ENCODE data around the gene CDH4. TPM values are rescaled to one million over a fixed set of nuclear protein-coding genes. Genes with fewer than 3 reads are reported as not detected.

Gene CDH4
- total and polyA plus RNA-seq, 2 of the 4 experiments (the other 2 are of a cell fraction), result 1.6 to 3.5 TPM

DNA sequence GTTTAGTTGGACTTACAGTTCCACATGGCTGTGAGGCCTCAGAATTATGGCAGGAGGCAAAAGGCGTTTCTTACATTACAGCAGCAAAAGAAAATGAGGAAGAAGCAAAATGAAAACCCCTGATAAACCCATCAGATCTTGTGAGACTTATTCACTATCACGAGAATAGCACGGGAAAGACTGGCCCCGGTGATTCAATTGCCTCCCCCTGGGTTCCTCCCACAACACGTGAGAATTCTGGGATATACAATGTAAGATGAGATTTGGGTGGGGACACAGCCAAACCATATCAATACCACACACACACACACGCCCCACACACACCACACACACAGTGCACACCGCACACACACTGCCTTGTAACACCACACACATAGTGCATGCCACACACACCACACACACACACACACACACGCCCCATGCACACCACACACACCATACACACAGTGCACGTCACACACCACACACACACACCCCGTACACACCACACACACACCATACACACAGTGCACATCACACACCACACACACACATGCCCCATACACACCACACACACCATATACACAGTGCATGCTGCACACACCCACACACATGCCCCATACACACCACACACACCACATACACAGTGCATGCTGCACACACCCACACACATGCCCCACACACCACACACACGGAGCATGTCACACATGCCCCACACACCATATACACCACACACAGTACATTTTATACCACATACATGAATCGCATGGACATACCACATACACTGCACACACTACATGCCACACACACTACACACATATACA lies 503.1 kb downstream of the CDH4 start (continued):
- no peak for TF ChIP-seq RCOR1 (IDR thresholded peaks at IDR 0.05; ENCODE audit: insufficient replicate concordance, low read length)

DNA sequence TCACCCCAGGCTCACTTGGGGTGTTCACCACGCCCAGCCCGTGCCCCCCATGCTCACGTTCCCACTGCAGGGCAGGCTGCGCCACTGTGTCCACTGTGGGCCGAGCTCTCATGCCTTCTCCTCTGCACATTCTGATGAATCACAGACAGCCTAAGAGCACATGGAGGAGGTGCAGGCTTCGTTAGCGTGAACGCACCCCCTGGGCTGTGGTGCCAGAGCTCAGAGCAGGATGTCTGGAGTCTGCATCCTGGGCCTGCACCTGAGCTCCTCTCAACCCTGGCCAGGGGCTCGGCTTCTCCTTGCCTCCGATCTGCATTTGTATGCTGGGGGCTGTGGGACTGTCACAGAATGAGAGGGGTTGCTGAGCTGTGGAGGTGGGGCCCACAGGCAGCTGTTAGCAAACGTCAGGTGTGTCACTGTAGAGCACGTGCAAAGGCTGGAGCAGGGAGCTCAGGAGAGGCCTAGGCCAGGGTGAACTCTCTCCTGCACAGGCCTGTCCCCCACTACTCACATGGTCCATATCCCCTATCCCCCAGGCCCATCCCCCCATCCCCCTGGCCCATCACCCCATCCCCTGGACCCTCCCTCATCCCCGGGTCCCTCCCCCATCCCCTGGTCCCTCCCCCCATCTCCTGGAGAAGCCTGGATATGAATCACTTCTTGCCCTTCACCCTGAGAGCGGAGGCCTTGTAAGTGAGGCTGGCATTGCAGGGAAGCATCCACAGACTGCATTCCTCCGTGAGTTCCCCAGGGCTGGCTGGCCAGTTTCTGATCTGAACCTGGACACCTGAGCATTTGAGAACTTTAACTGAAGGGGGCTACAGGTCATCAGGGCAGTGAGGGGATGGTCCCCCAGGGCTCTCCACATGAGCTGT lies 504.1 kb downstream of the CDH4 start:
- Histone ChIP-seq H3K4me3 (ENCODE audit: insufficient read depth, low read depth, low read length) (no peak overlapping the region), H2AK5ac (ENCODE audit: low read depth, low read length) (no peak overlapping the region), H4K8ac (ENCODE audit: low read depth in 2 of 2, low read length in 2 of 2) (no peak overlapping the region), H2AFZ (replicated peaks; ENCODE audit: low read length, poor library complexity) (no peak overlapping the region), H3K36me3 (ENCODE audit: control insufficient read depth, insufficient read depth, low read length) (no peaks in the 10 kb centered on the region), H3K4ac (ENCODE audit: low read depth, low read length) (no peak overlapping the region), H3K27ac (ENCODE audit: insufficient read depth, low read length) (no peak overlapping the region), H3K9me1 (ENCODE audit: insufficient read depth, low read length) (peaks cover 8% of the 10 kb centered on the region; the same call in 1 of the 2 replicates), H3K9ac (ENCODE audit: low read depth, low read length) (no peak overlapping the region), H3K27me3 (ENCODE audit: control insufficient read depth, insufficient read depth, low read length) (peaks cover under 1% of the 10 kb centered on the region; the same call in 1 of the 2 replicates), H4K5ac (ENCODE audit: low read depth, low read length) (no peak overlapping the region), H2BK20ac (ENCODE audit: low read depth, low read length) (no peak overlapping the region), H4K91ac (ENCODE audit: insufficient read depth, low read depth, low read length) (no peak overlapping the region), H4K20me1 (ENCODE audit: insufficient read depth, low read length) (no peaks in the 10 kb centered on the region; the same call in 1 of the 2 replicates), H3K79me1 (ENCODE audit: low read depth in 1 of 2, low read length in 2 of 2) (no peaks in the 10 kb centered on the region), H3K18ac (ENCODE audit: low read depth, low read length) (no peak overlapping the region), H3K9me3 (ENCODE audit: control insufficient read depth, insufficient read depth, low read length) (no peaks in the 10 kb centered on the region), H3K4me2 (ENCODE audit: low read depth, low read length) (no peak overlapping the region), H2BK5ac (ENCODE audit: low read depth, low read length, poor library complexity, severe bottlenecking) (no peak overlapping the region), H2BK120ac (ENCODE audit: low read depth, low read length) (no peak overlapping the region), H2AK9ac (replicated peaks; ENCODE audit: low read depth, low read length, poor library complexity) (no peak overlapping the region), H3K23ac (ENCODE audit: low read depth, low read length) (no peak overlapping the region), H2BK15ac (ENCODE audit: low read depth, low read length) (no peak overlapping the region), H3K14ac (replicated peaks; ENCODE audit: low read depth, low read length) (no peak overlapping the region), H3K56ac (ENCODE audit: extremely low read depth, insufficient read depth, low read length) (no peak overlapping the region), H3K4me1 (ENCODE audit: control insufficient read depth, insufficient read depth, low read length) (no peaks in the 10 kb centered on the region; the same call in 1 of the 2 replicates)
- intact Hi-C loops (cut with micrococcal nuclease) (no loop called here), in situ Hi-C loops (cut with MboI; ENCODE audit: low sequenced_read_pairs) (no loop called here), dilution Hi-C loops (cut with HindIII; ENCODE audit: low sequenced_read_pairs, unreplicated experiment) (no loop called here)
- WGBS, 2 experiments (ENCODE audit: extremely low coverage in 2 of 2, insufficient read length in 1 of 2), result 77% methylated on average over 4 of the region's 15 CpGs; no CpG with 5 or more reads in 1 of the 2 experiments
- TF ChIP-seq NFE2L2 (IDR thresholded peaks at IDR 0.05; ENCODE audit: low read depth, low read length) (no peak), CHD1 (IDR thresholded peaks at IDR 0.05; ENCODE audit: low read depth, low read length) (no peak)
- no TSS peak for BruUV-seq (replicated peaks)
- ChIA-PET POLR2A (ENCODE audit: unreplicated experiment) (no interaction called here), CTCF (no interaction called here)
- ATAC-seq (ENCODE audit: low read depth), result no peak
- no peak for DNase-seq

Measured in IMR-90 (cell line).